Renal cortical epithelial cell (primary cell): ENCODE results near the gene RGS6. TPM values are rescaled to one million over a fixed set of nuclear protein-coding genes. Genes with fewer than 3 reads are reported as not detected.
"Not testable (repeated sequence)": the region's sequence is repeated elsewhere in the genome, so short reads cannot be mapped to it uniquely, and the experiment has no call there.

Experiments
- DNase-seq: peaks from one replicate; pipeline ENCODE4 v3.0.0-alpha.2; 2011; ENCODE audit warnings: low read depth
- total RNA-seq: library from RNA; depleted of rRNA; stranded (reverse); fragments of >200 nt; gene quantifications from 2 replicates; pipeline ENCODE4 v1.2.3, GENCODE V29; 2014

RGS6 gene
- total RNA-seq, result not detected in 2 replicates

GRCh38 chr14:71932229-71932981, at the start of gene RGS6:
TSS of gene RGS6 (plus strand) at chr14:71932429.
- DNase-seq, result no peak

- no peak for DNase-seq
These were observed 49.1 kb upstream of the RGS6 start for GRCh38 chr14:71883094-71883493.

GRCh38 chr14:71885301-71885700, 46.9 kb upstream of the RGS6 start:
- DNase-seq, result no peak

GRCh38 chr14:71887802-71888201, 44.4 kb upstream of the RGS6 start:
- DNase-seq, result not testable (repeated sequence)

- DNase-seq, result no peak
These were observed 41.7 kb upstream of the RGS6 start for GRCh38 chr14:71890541-71890940.

GRCh38 chr14:71891185-71891584, 41.0 kb upstream of the RGS6 start:
- no peak for DNase-seq

- DNase-seq, result no peak
These were observed 40.3 kb upstream of the RGS6 start for GRCh38 chr14:71891970-71892369.

GRCh38 chr14:71905031-71905430, 27.2 kb upstream of the RGS6 start:
- DNase-seq, result no peak

- DNase-seq, result no peak
These were observed 26.4 kb upstream of the RGS6 start for GRCh38 chr14:71905860-71906259.

- peak; percentile 44 for DNase-seq
These were observed 24.3 kb upstream of the RGS6 start for GRCh38 chr14:71907793-71908515.

GRCh38 chr14:71911669-71912068, 20.6 kb upstream of the RGS6 start:
- no peak for DNase-seq

GRCh38 chr14:71913342-71913741, 18.9 kb upstream of the RGS6 start:
- DNase-seq, result no peak

GRCh38 chr14:71918955-71919354, 13.3 kb upstream of the RGS6 start:
- no peak for DNase-seq

GRCh38 chr14:71923513-71923912, 8.7 kb upstream of the RGS6 start:
- DNase-seq, result no peak

- no peak for DNase-seq
These were observed 569 bp upstream of the RGS6 start for GRCh38 chr14:71931492-71932228.

GRCh38 chr14:71933001-71933587, 865 bp downstream of the RGS6 start:
- no peak for DNase-seq

GRCh38 chr14:71938273-71938672, 6.0 kb downstream of the RGS6 start:
- DNase-seq, result not testable (repeated sequence)

GRCh38 chr14:71939344-71939743, 7.1 kb downstream of the RGS6 start:
- not testable (repeated sequence) for DNase-seq

GRCh38 chr14:71940500-71940899, 8.3 kb downstream of the RGS6 start:
- DNase-seq, result not testable (repeated sequence)

- DNase-seq, result not testable (repeated sequence)
These were observed 9.4 kb downstream of the RGS6 start for GRCh38 chr14:71941616-71942015.

GRCh38 chr14:71942904-71943694, 10.9 kb downstream of the RGS6 start:
- no peak for DNase-seq

- no peak for DNase-seq
These were observed 11.4 kb downstream of the RGS6 start for GRCh38 chr14:71943695-71944018.
